Astrocyte (in vitro differentiated cells and primary cell): Measurements from ENCODE around the gene MOSMO. TPM values are rescaled to one million over a fixed set of nuclear protein-coding genes. Genes with fewer than 3 reads are reported as not detected.
"Not testable (repeated sequence)": the region's sequence is repeated elsewhere in the genome, so short reads cannot be mapped to it uniquely, and the experiment has no call there.

Experiments used
- DNase-seq: peaks from one replicate; pipeline ENCODE4 v3.0.0-alpha.2; 2010; ENCODE audit warnings: low read depth
- FAIRE-seq: peaks from 2 replicates; lab custom pipeline; 2011; peaks lifted over from hg19 to GRCh38; lab: Jason Lieb, UNC
- H2AFZ ChIP-seq: 2 replicates; pipeline ENCODE4 v1.6.0; 2012; ENCODE audit warnings: low read depth, low read length, inconsistent platforms
- H3K27ac ChIP-seq: 2 replicates; pipeline ENCODE4 v1.5.1; 2011; ENCODE audit warnings: low read depth, low read length, inconsistent platforms
- H3K27me3 ChIP-seq: 2 replicates; pipeline ENCODE4 v1.6.0; 2011; ENCODE audit warnings: low read length, inconsistent platforms; ENCODE audit not compliant: insufficient read depth
- H3K36me3 ChIP-seq: 2 replicates; pipeline ENCODE4 v1.5.1; 2011; ENCODE audit warnings: low read length, inconsistent platforms; ENCODE audit not compliant: insufficient read depth
- H3K4me1 ChIP-seq: 2 replicates; pipeline ENCODE4 v1.5.1; 2011; ENCODE audit warnings: low read length, inconsistent platforms; ENCODE audit not compliant: insufficient read depth
- H3K4me2 ChIP-seq: 2 replicates; pipeline ENCODE4 v1.6.0; 2012; ENCODE audit warnings: low read length, inconsistent platforms
- H3K4me3 ChIP-seq: 2 replicates; pipeline ENCODE4 v1.5.1; 2011; ENCODE audit warnings: low read depth, mild to moderate bottlenecking, low read length, inconsistent platforms; ENCODE audit not compliant: insufficient read depth
- H3K79me2 ChIP-seq: 2 replicates; pipeline ENCODE4 v1.6.0; 2012; ENCODE audit warnings: mild to moderate bottlenecking, low read length, inconsistent platforms; ENCODE audit not compliant: insufficient read depth
- H3K9ac ChIP-seq: 2 replicates; pipeline ENCODE4 v1.6.0; 2012; ENCODE audit warnings: mild to moderate bottlenecking, low read length, inconsistent platforms
- H3K9me3 ChIP-seq: 2 replicates; pipeline ENCODE4 v1.5.1; 2012; ENCODE audit warnings: low read depth, mild to moderate bottlenecking, low read length, inconsistent platforms; ENCODE audit not compliant: insufficient read depth
- H4K20me1 ChIP-seq: 2 replicates; pipeline ENCODE4 v1.6.0; 2012; ENCODE audit warnings: low read length, inconsistent platforms; ENCODE audit not compliant: insufficient read depth
- H3K27ac Mint-ChIP-seq: one replicate; pipeline ENCODE4 v1.8.0; 2021; ENCODE audit warnings: mild to moderate bottlenecking, mixed read lengths; ENCODE audit not compliant: unreplicated experiment
- H3K27me3 Mint-ChIP-seq: one replicate; pipeline ENCODE4 v1.8.0; 2021; ENCODE audit warnings: low read depth, mixed read lengths; ENCODE audit not compliant: unreplicated experiment
- H3K36me3 Mint-ChIP-seq: one replicate; pipeline ENCODE4 v1.8.0; 2021; ENCODE audit warnings: low read depth, mixed read lengths; ENCODE audit not compliant: unreplicated experiment
- H3K4me1 Mint-ChIP-seq: one replicate; pipeline ENCODE4 v1.8.0; 2021; ENCODE audit warnings: low read depth, mixed read lengths; ENCODE audit not compliant: unreplicated experiment
- H3K4me3 Mint-ChIP-seq: one replicate; pipeline ENCODE4 v1.8.0; 2021; ENCODE audit warnings: mild to moderate bottlenecking, moderate library complexity, mixed read lengths; ENCODE audit not compliant: unreplicated experiment
- H3K9me3 Mint-ChIP-seq: one replicate; pipeline ENCODE4 v1.8.0; 2021; ENCODE audit warnings: mild to moderate bottlenecking, mixed read lengths; ENCODE audit not compliant: unreplicated experiment
- CTCF ChIP-seq: IDR thresholded peaks from 2 replicates; pipeline ENCODE4 v1.5.1; 2011; ENCODE audit warnings: low read depth, mild to moderate bottlenecking, inconsistent platforms, low read length, moderate library complexity; ENCODE audit not compliant: insufficient read depth
- EZH2 ChIP-seq: IDR thresholded peaks from 2 replicates; pipeline ENCODE4 v1.6.1; 2012; ENCODE audit warnings: mild to moderate bottlenecking, low read length, inconsistent platforms; ENCODE audit not compliant: insufficient read depth
- total RNA-seq: library from RNA; stranded (reverse); gene quantifications from 2 replicates; pipeline ENCODE4 v1.2.1, GENCODE V29; 2021

MOSMO gene
- total RNA-seq, 1 donor from 2014 or later: 11.5 TPM

DNA sequence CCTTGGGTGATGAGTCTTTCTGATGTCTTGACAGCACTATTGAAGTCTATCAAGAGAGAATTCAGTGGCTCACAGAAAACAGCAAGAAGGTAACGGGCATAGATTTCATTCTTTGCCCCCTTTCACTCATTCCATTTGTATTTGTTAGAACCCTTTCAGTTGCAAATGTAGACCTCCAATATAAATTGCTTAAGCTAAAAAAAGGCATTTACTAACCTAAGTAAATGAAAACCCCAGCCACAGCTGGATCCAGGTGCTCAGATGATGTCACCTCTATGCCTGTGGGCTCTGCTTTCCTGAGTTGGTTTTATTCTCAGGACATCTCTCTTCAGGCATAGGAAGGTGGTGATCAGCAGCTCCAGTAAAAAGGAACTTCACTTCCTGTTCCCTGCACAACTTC, 95.5 kb downstream of the MOSMO start:
- TF ChIP-seq CTCF: no peak
- TF ChIP-seq EZH2: no peak
- Histone ChIP-seq H3K9ac (no peak overlapping the region), H4K20me1 (no peaks in the 10 kb centered on the region), H3K4me3 (no peak overlapping the region), H3K36me3 (no peaks in the 10 kb centered on the region), H3K4me2 (no peak overlapping the region), H2AFZ (no peak overlapping the region), H3K79me2 (no peaks in the 10 kb centered on the region), H3K27me3 (peaks cover 16% of the 10 kb centered on the region), H3K27ac (no peak overlapping the region), H3K9me3 (no peaks in the 10 kb centered on the region), H3K4me1 (no peaks in the 10 kb centered on the region)
- FAIRE-seq (no peak), DNase-seq (no peak)
- Mint-ChIP-seq H3K4me3 (no peak overlapping the region), H3K9me3 (peaks cover 2% of the 10 kb centered on the region), H3K36me3 (no peaks in the 10 kb centered on the region), H3K27me3 (peaks cover 30% of the 10 kb centered on the region), H3K27ac (no peak overlapping the region), H3K4me1 (no peaks in the 10 kb centered on the region)

DNA sequence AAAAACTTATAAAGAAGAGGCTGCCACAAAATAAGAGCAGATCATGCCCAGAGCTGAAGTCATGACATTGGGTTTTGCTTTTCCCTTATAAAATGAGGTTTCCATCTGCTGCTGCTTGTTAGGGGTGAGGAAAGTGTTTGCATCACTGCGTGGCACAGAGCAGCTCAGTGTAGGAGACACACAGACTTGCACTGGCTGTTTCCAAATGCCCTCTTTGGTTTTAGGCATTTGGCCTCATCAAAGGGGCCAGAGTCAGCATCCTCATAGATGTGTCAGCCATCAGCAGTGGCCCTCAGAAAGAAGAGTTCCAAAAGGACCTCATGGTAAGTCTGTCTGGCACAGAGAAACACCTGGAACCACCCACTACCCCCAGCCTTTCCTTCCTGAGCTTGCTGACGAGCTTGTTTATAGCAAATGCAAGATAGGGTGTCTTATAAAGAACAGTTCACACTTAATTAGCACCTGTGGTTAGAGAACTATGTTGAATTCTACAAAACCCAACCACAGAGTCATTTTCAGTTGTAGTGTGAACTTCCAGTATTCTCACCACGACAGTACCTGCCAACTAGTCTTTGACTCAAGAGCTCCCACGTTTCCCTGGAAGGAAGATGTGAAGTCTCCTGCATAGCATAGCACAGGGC, 101.5 kb downstream of the MOSMO start:
- H3K27me3 Mint-ChIP-seq: peaks cover 56% of the 10 kb centered on the region

GRCh38 chr16:22111629-22112028, 103.7 kb downstream of the MOSMO start:
- FAIRE-seq, H3K4me3 Mint-ChIP-seq, H3K36me3 Mint-ChIP-seq, DNase-seq, H2AFZ ChIP-seq, H3K4me1 Mint-ChIP-seq, H3K27ac ChIP-seq, H3K9me3 Mint-ChIP-seq, H3K27ac Mint-ChIP-seq, H3K4me3 ChIP-seq, H3K9me3 ChIP-seq, H4K20me1 ChIP-seq, H3K4me1 ChIP-seq, H3K4me2 ChIP-seq, H3K79me2 ChIP-seq, H3K36me3 ChIP-seq, H3K9ac ChIP-seq: not testable (repeated sequence)
- peaks cover 56% of the 10 kb centered on the region for H3K27me3 Mint-ChIP-seq
- H3K27me3 ChIP-seq: peaks cover 17% of the 10 kb centered on the region

More for the DNA sequence above, 101.5 kb downstream of the MOSMO start:
- DNase-seq: no peak
- Histone ChIP-seq H3K4me2 (no peak overlapping the region), H3K79me2 (no peaks in the 10 kb centered on the region), H3K36me3 (no peaks in the 10 kb centered on the region), H3K9me3 (no peaks in the 10 kb centered on the region), H2AFZ (no peak overlapping the region), H4K20me1 (no peaks in the 10 kb centered on the region), H3K27ac (no peak overlapping the region), H3K4me3 (no peak overlapping the region), H3K4me1 (no peaks in the 10 kb centered on the region), H3K27me3 (peaks cover 21% of the 10 kb centered on the region), H3K9ac (no peak overlapping the region)
- no peak overlapping the region for H3K27ac Mint-ChIP-seq
- TF ChIP-seq EZH2: no peak
- TF ChIP-seq CTCF: no peak
- no peak for FAIRE-seq
- H3K9me3 Mint-ChIP-seq: peaks cover 2% of the 10 kb centered on the region
- no peaks in the 10 kb centered on the region for H3K36me3 Mint-ChIP-seq
- no peak overlapping the region for H3K4me3 Mint-ChIP-seq
- H3K4me1 Mint-ChIP-seq: no peaks in the 10 kb centered on the region
